SK-N-SH (cell line): ENCODE data around the gene TTC7B.

Experiments
- EP300 ChIP-seq, 2 experiments: IDR thresholded peaks; 2 replicates each; pipeline versions ENCODE4 v1.4.0 to v1.6.1; 2012; ENCODE audit warnings: borderline replicate concordance in 1 of 2, low read depth in 1 of 2, low read length in 1 of 2
- GABPA ChIP-seq: IDR thresholded peaks from 2 replicates; pipeline ENCODE4 v1.4.0; 2012; ENCODE audit warnings: low read depth, mild to moderate bottlenecking
- GATA2 ChIP-seq: sonication (generic); formaldehyde crosslinking; IDR thresholded peaks from 2 replicates; pipeline ENCODE4 v1.5.0; 2020; ENCODE audit warnings: mild to moderate bottlenecking, missing genetic modification reagents
- MEF2A ChIP-seq: IDR thresholded peaks from 2 replicates; pipeline ENCODE4 v1.4.0; 2012; ENCODE audit warnings: low read depth, borderline replicate concordance
- NFIC ChIP-seq: IDR thresholded peaks from 2 replicates; pipeline ENCODE4 v1.4.0; 2012; ENCODE audit warnings: borderline replicate concordance
- POLR2AphosphoS5 ChIP-seq: IDR thresholded peaks from 2 replicates; pipeline ENCODE4 v1.6.1; 2012; ENCODE audit warnings: low read depth, low read length
- RCOR1 ChIP-seq: fragments of 150-350 bp; IDR thresholded peaks from 2 replicates; pipeline ENCODE4 v1.6.1; 2017; ENCODE audit warnings: antibody characterized with exemption, low read length
- SIN3A ChIP-seq: IDR thresholded peaks from 2 replicates; pipeline ENCODE4 v1.6.1; 2012; ENCODE audit warnings: low read depth, mild to moderate bottlenecking, low read length, moderate library complexity, borderline replicate concordance
- TAF1 ChIP-seq: IDR thresholded peaks from 2 replicates; pipeline ENCODE4 v1.6.1; 2012; ENCODE audit warnings: low read depth, mild to moderate bottlenecking, low read length, moderate library complexity, borderline replicate concordance
- TCF12 ChIP-seq: IDR thresholded peaks from 2 replicates; pipeline ENCODE4 v1.4.0; 2012
- TEAD4 ChIP-seq: IDR thresholded peaks from 2 replicates; pipeline ENCODE4 v1.4.0; 2012; ENCODE audit warnings: mild to moderate bottlenecking, borderline replicate concordance; ENCODE audit not compliant: insufficient read depth
- TF ChIP-seq, protein P1 (sequence below): fragments of 200-600 bp; sonication (generic); IDR thresholded peaks from 2 replicates; pipeline ENCODE4 v1.6.1; 2017; ENCODE audit warnings: antibody characterized with exemption, mild to moderate bottlenecking, moderate library complexity
- TF ChIP-seq, protein P2 (sequence below): IDR thresholded peaks from 2 replicates; pipeline ENCODE4; 2012

DNA sequence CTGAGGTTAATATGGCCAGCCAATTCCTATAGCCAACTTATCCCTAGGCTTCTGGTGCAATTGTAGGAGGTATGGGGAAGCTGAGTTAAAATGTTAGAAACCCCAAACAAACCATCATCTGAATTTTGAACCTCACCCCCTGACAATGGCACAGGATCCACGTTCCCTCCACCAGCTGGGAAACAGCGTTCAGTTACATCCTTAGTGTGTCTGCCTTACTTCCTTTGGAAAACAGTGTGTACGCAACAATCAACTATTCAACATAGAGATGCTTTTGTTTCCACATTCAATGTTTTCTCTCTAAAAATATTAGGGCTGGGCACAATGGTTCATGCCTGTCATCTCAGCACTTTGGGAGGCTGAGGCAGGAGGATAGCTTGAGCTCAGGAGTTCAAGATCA, 203.4 kb downstream of the TTC7B start:
- TF ChIP-seq TEAD4: no peak
- TF ChIP-seq, protein P1, sequence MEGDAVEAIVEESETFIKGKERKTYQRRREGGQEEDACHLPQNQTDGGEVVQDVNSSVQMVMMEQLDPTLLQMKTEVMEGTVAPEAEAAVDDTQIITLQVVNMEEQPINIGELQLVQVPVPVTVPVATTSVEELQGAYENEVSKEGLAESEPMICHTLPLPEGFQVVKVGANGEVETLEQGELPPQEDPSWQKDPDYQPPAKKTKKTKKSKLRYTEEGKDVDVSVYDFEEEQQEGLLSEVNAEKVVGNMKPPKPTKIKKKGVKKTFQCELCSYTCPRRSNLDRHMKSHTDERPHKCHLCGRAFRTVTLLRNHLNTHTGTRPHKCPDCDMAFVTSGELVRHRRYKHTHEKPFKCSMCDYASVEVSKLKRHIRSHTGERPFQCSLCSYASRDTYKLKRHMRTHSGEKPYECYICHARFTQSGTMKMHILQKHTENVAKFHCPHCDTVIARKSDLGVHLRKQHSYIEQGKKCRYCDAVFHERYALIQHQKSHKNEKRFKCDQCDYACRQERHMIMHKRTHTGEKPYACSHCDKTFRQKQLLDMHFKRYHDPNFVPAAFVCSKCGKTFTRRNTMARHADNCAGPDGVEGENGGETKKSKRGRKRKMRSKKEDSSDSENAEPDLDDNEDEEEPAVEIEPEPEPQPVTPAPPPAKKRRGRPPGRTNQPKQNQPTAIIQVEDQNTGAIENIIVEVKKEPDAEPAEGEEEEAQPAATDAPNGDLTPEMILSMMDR: no peak
- TF ChIP-seq POLR2AphosphoS5: no peak
- TF ChIP-seq EP300 (IDR thresholded peaks at IDR 0.05; ENCODE audit: borderline replicate concordance in 1 of 2, low read depth in 1 of 2, low read length in 1 of 2): no peak
- no peak for TF ChIP-seq TCF12
- no peak for TF ChIP-seq GATA2 (CRISPR knock-in tag)
- no peak for TF ChIP-seq MEF2A
- no peak for TF ChIP-seq NFIC
- TF ChIP-seq SIN3A: no peak
- TF ChIP-seq GABPA: no peak
- no peak for TF ChIP-seq TAF1
- TF ChIP-seq, protein P2, sequence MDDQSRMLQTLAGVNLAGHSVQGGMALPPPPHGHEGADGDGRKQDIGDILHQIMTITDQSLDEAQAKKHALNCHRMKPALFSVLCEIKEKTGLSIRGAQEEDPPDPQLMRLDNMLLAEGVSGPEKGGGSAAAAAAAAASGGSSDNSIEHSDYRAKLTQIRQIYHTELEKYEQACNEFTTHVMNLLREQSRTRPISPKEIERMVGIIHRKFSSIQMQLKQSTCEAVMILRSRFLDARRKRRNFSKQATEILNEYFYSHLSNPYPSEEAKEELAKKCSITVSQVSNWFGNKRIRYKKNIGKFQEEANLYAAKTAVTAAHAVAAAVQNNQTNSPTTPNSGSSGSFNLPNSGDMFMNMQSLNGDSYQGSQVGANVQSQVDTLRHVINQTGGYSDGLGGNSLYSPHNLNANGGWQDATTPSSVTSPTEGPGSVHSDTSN: no peak
- no peak for TF ChIP-seq RCOR1
